CD4-positive, alpha-beta T cell (primary cell): ENCODE measurements around the gene MANEAL. TPM values are rescaled to one million over a fixed set of nuclear protein-coding genes. Genes with fewer than 3 reads are reported as not detected.

Experiments used
- ATAC-seq: fragments of 200-7000 bp; cut with Tn5 transposase; one replicate; pipeline ENCODE4 v1.10.0; 2022; ENCODE audit warnings: mild to moderate bottlenecking; ENCODE audit not compliant: poor library complexity
- CTCF ChIA-PET: fragments of 350-600 bp; sonication (Branson Sonifier 250); formaldehyde crosslinking; loops from one replicate; lab custom pipeline; 2021; ENCODE audit warnings: antibody characterized with exemption, inconsistent platforms; lab: Charles Lee
- POLR2A ChIA-PET: fragments of 350-600 bp; sonication (Branson Sonifier 250); formaldehyde crosslinking; loops from one replicate; lab custom pipeline; 2021; ENCODE audit warnings: antibody characterized with exemption, inconsistent platforms; lab: Charles Lee
- DNase-seq, 14 experiments: peaks; one replicate each; pipeline ENCODE4 v3.0.0-alpha.2; 2013 to 2020; ENCODE audit warnings: mixed read lengths in 2 of 14
- H3K27ac ChIP-seq, 2 donors: one replicate each; pipeline versions ENCODE4 v1.5.1 to v1.7.0; 2013; ENCODE audit warnings: low read length in 2 of 2, low read depth in 1 of 2, mild to moderate bottlenecking in 1 of 2
- H3K27me3 ChIP-seq, 2 experiments: 1 replicate in 1 of 2; 2 replicates in 1 of 2; pipeline versions ENCODE4 v1.6.1 to v1.7.0; 2013; ENCODE audit warnings: low read length in 2 of 2, control low read depth in 1 of 2, mild to moderate bottlenecking in 1 of 2, moderate library complexity in 1 of 2; ENCODE audit not compliant: insufficient read depth in 2 of 2, control insufficient read depth in 1 of 2
- H3K36me3 ChIP-seq: one replicate; pipeline ENCODE4 v1.6.1; 2013; ENCODE audit warnings: low read length, control low read depth; ENCODE audit not compliant: insufficient read depth
- H3K4me1 ChIP-seq: one replicate; pipeline ENCODE4 v1.6.1; 2013; ENCODE audit warnings: low read length, control low read depth; ENCODE audit not compliant: insufficient read depth
- H3K4me3 ChIP-seq: one replicate; pipeline ENCODE4 v1.5.1; 2013; ENCODE audit warnings: mild to moderate bottlenecking, low read length, moderate library complexity
- H3K9me3 ChIP-seq, 2 experiments: 1 replicate in 1 of 2; 2 replicates in 1 of 2; pipeline versions ENCODE4 v1.6.1 to v1.7.0; 2013; ENCODE audit warnings: low read length in 2 of 2, mild to moderate bottlenecking in 2 of 2, control low read depth in 1 of 2, moderate library complexity in 1 of 2; ENCODE audit not compliant: control insufficient read depth in 1 of 2, insufficient read depth in 1 of 2
- H3K27ac Mint-ChIP-seq: one replicate; pipeline ENCODE4 v1.8.0; 2020; ENCODE audit warnings: mixed read lengths
- H3K27me3 Mint-ChIP-seq: one replicate; pipeline ENCODE4 v1.8.0; 2021; ENCODE audit warnings: mixed read lengths
- H3K36me3 Mint-ChIP-seq: one replicate; pipeline ENCODE4 v1.8.0; 2021; ENCODE audit warnings: low read depth, mixed read lengths
- H3K4me1 Mint-ChIP-seq: one replicate; pipeline ENCODE4 v1.8.0; 2021; ENCODE audit warnings: low read depth, mixed read lengths
- H3K4me3 Mint-ChIP-seq: one replicate; pipeline ENCODE4 v1.8.0; 2020; ENCODE audit warnings: mild to moderate bottlenecking, mixed read lengths
- H3K9me3 Mint-ChIP-seq: one replicate; pipeline ENCODE4 v1.8.0; 2020; ENCODE audit warnings: mixed read lengths
- CTCF ChIP-seq: fragments of 200-600 bp; IDR thresholded peaks from one replicate; pipeline ENCODE4 v1.8.0; 2022; ENCODE audit warnings: antibody characterized with exemption, mild to moderate bottlenecking
- intact Hi-C, 2 experiments: fragments of 100-400 bp; cut with DNase I in 1 of 2; cut with micrococcal nuclease in 1 of 2; formaldehyde crosslinking; loops; one replicate each; pipeline versions ENCODE4 v1.15.1 to v1.9.0; 2023 to 2025; cut with DNase I, micrococcal nuclease
- total RNA-seq, 174 experiments: library from RNA in 2 of 174; stranded (reverse) in 2 of 174; gene quantifications; one replicate each; pipeline ENCODE4 v1.2.3 and lab custom pipeline; 2021 to 2026

The MANEAL gene
- total RNA-seq, 2 experiments from 2014 or later, result 0.33 to 0.53 TPM

- Mint-ChIP-seq H3K9me3 (no peaks in the 10 kb centered on the region), H3K36me3 (peaks cover 64% of the 10 kb centered on the region), H3K4me1 (peaks cover 54% of the 10 kb centered on the region), H3K4me3 (no peak overlapping the region), H3K27ac (no peak overlapping the region), H3K27me3 (no peaks in the 10 kb centered on the region)
- intact Hi-C loops, result no loop called here
- H3K36me3 ChIP-seq, result peaks cover 34% of the 10 kb centered on the region
- ChIA-PET CTCF (no interaction called here), POLR2A (no interaction called here)
- DNase-seq (no peak), ATAC-seq (no peak)
- no peaks in the 10 kb centered on the region for H3K27me3 ChIP-seq
- H3K4me1 ChIP-seq, result peaks cover 17% of the 10 kb centered on the region
- TF ChIP-seq CTCF, result no peak
- H3K4me3 ChIP-seq, result no peak overlapping the region
- H3K9me3 ChIP-seq, result no peaks in the 10 kb centered on the region
- no peak overlapping the region for H3K27ac ChIP-seq
Observed at GRCh38 chr1:37845049-37845646, 51.5 kb downstream of the MANEAL start.

GRCh38 chr1:37845786-37846185 is 52.1 kb downstream of the MANEAL start:
- Histone ChIP-seq H3K4me3 (no peak overlapping the region), H3K4me1 (peaks cover 17% of the 10 kb centered on the region), H3K27ac (no peak overlapping the region), H3K27me3 (no peaks in the 10 kb centered on the region), H3K9me3 (no peaks in the 10 kb centered on the region), H3K36me3 (peaks cover 29% of the 10 kb centered on the region)
- no peak for TF ChIP-seq CTCF
- peak in 3 of 14 experiments; percentile 9 to 40 (median 34) for DNase-seq
- peaks cover 54% of the 10 kb centered on the region for H3K4me1 Mint-ChIP-seq
- H3K4me3 Mint-ChIP-seq, result no peak overlapping the region
- intact Hi-C loops, result no loop called here
- POLR2A ChIA-PET, result no interaction called here
- H3K9me3 Mint-ChIP-seq, result no peaks in the 10 kb centered on the region
- H3K27me3 Mint-ChIP-seq, result no peaks in the 10 kb centered on the region
- H3K36me3 Mint-ChIP-seq, result peaks cover 60% of the 10 kb centered on the region
- no peak overlapping the region for H3K27ac Mint-ChIP-seq
- no peak for ATAC-seq
- CTCF ChIA-PET, result no interaction called here

- peaks cover 24% of the 10 kb centered on the region for H3K36me3 ChIP-seq
- peaks cover 60% of the 10 kb centered on the region for H3K36me3 Mint-ChIP-seq
- ChIA-PET CTCF (interaction anchor here (1.1 kb wide), 1 partner anchor 13 kb away, joined by 3 read pairs; the partner anchor contains the start of gene MTF1), POLR2A (interaction anchor here (0.7 kb wide), 1 partner anchor 10 kb away, joined by 3 read pairs; no protein-coding TSS in a partner anchor)
- H3K9me3 ChIP-seq, result no peaks in the 10 kb centered on the region
- H3K27me3 ChIP-seq, result no peaks in the 10 kb centered on the region
- DNase-seq (peak in 1 of 14 experiments; percentile 13), ATAC-seq (no peak)
- H3K4me3 Mint-ChIP-seq, result peak overlapping the region; percentile 62
- peaks cover 18% of the 10 kb centered on the region for H3K4me1 ChIP-seq
- peak overlapping the region; percentile 54 for H3K27ac Mint-ChIP-seq
- peaks cover 54% of the 10 kb centered on the region for H3K4me1 Mint-ChIP-seq
- H3K27ac ChIP-seq, result no peak overlapping the region
- H3K27me3 Mint-ChIP-seq, result no peaks in the 10 kb centered on the region
- intact Hi-C loops, result no loop called here
- no peak for TF ChIP-seq CTCF
- H3K9me3 Mint-ChIP-seq, result no peaks in the 10 kb centered on the region
- H3K4me3 ChIP-seq, result no peak overlapping the region
Observed at GRCh38 chr1:37846647-37847339, 53.1 kb downstream of the MANEAL start.
